NCI-H1930 (cell line): ENCODE data around the gene FBLN2.

Source experiments
- DNase-seq, 2 experiments: peaks; one replicate each; lab custom pipeline; 2025; lab: John Stamatoyannopoulos, UW

The FBLN2 gene

GRCh38 chr3:13624671-13625125, 75.8 kb downstream of the FBLN2 start:
- no peak for DNase-seq

- DNase-seq: no peak
Measured at GRCh38 chr3:13626396-13626795, 77.5 kb downstream of the FBLN2 start.

GRCh38 chr3:13626915-13627460, 78.1 kb downstream of the FBLN2 start:
- no peak for DNase-seq

- DNase-seq: no peak
Measured at GRCh38 chr3:13627681-13628080, 78.8 kb downstream of the FBLN2 start.

- no peak for DNase-seq
Measured at GRCh38 chr3:13628432-13628831, 79.5 kb downstream of the FBLN2 start.

GRCh38 chr3:13628841-13629551, 80.1 kb downstream of the FBLN2 start:
- DNase-seq: no peak

GRCh38 chr3:13629644-13630043, 80.7 kb downstream of the FBLN2 start:
- DNase-seq: no peak

GRCh38 chr3:13631256-13631655, 82.3 kb downstream of the FBLN2 start:
- no peak for DNase-seq

- DNase-seq: no peak
Measured at GRCh38 chr3:13633176-13633575, 84.3 kb downstream of the FBLN2 start.

GRCh38 chr3:13634151-13634550, 85.2 kb downstream of the FBLN2 start:
- no peak for DNase-seq

- DNase-seq: no peak
Measured at GRCh38 chr3:13634615-13635014, 85.7 kb downstream of the FBLN2 start.

- DNase-seq: no peak
Measured at GRCh38 chr3:13636186-13636585, 87.3 kb downstream of the FBLN2 start.

- no peak for DNase-seq
Measured at GRCh38 chr3:13636874-13637273, 87.9 kb downstream of the FBLN2 start.

- DNase-seq: no peak
Measured at GRCh38 chr3:13637311-13637891, 88.5 kb downstream of the FBLN2 start.

- DNase-seq: no peak
Measured at GRCh38 chr3:13637953-13638352, 89.0 kb downstream of the FBLN2 start.

- DNase-seq: no peak
Measured at GRCh38 chr3:13638927-13639326, 90.0 kb downstream of the FBLN2 start.

- DNase-seq: no peak
Measured at GRCh38 chr3:13642597-13642996, 93.7 kb downstream of the FBLN2 start.

GRCh38 chr3:13644341-13645117, 95.6 kb downstream of the FBLN2 start:
- DNase-seq: no peak

- no peak for DNase-seq
Measured at GRCh38 chr3:13645801-13646637, 97.1 kb downstream of the FBLN2 start.

GRCh38 chr3:13647298-13648059, 98.6 kb downstream of the FBLN2 start:
- no peak for DNase-seq
